Retinal pigment epithelial cell (primary cell): ENCODE results near the gene CD48.

Source experiments
- DNase-seq: peaks from one replicate; pipeline ENCODE4 v3.0.0-alpha.2; 2010; ENCODE audit warnings: low read depth
- H3K4me3 ChIP-seq: 2 replicates; pipeline ENCODE4 v1.5.1; 2011; ENCODE audit warnings: mild to moderate bottlenecking, low read length, control low read depth, moderate library complexity
- CTCF ChIP-seq: conservative IDR thresholded peaks from 2 replicates; pipeline ENCODE4 v1.5.1; 2011; ENCODE audit warnings: low read depth, low read length, control low read depth, inconsistent platforms

The CD48 gene

GRCh38 chr1:160685266-160685665 lies 26.4 kb downstream of the CD48 start:
- H3K4me3 ChIP-seq, result no peak overlapping the region
- TF ChIP-seq CTCF, result no peak
- DNase-seq, result no peak

GRCh38 chr1:160682983-160683865 lies 28.4 kb downstream of the CD48 start:
- DNase-seq, result no peak
- TF ChIP-seq CTCF, result no peak
- H3K4me3 ChIP-seq, result no peak overlapping the region

GRCh38 chr1:160681891-160682140 lies 29.8 kb downstream of the CD48 start:
- no peak overlapping the region for H3K4me3 ChIP-seq
- no peak for TF ChIP-seq CTCF
- DNase-seq, result no peak

GRCh38 chr1:160681066-160681890 lies 30.3 kb downstream of the CD48 start:
- H3K4me3 ChIP-seq, result no peak overlapping the region
- DNase-seq, result no peak
- TF ChIP-seq CTCF, result peak; percentile 61

- no peak overlapping the region for H3K4me3 ChIP-seq
- no peak for DNase-seq
- no peak for TF ChIP-seq CTCF
These were observed 31.2 kb downstream of the CD48 start for GRCh38 chr1:160680399-160680798.

- DNase-seq, result no peak
- no peak for TF ChIP-seq CTCF
- H3K4me3 ChIP-seq, result no peak overlapping the region
These were observed 31.7 kb downstream of the CD48 start for GRCh38 chr1:160679893-160680292.
